Measurements from ENCODE around the gene MAP3K5. TPM values are rescaled to one million over a fixed set of nuclear protein-coding genes. Genes with fewer than 3 reads are reported as not detected.

MAP3K5 gene
- total RNA-seq, 4 donors from 2014 or later: 16.2 to 52.7 (median 34.8) TPM

DNA sequence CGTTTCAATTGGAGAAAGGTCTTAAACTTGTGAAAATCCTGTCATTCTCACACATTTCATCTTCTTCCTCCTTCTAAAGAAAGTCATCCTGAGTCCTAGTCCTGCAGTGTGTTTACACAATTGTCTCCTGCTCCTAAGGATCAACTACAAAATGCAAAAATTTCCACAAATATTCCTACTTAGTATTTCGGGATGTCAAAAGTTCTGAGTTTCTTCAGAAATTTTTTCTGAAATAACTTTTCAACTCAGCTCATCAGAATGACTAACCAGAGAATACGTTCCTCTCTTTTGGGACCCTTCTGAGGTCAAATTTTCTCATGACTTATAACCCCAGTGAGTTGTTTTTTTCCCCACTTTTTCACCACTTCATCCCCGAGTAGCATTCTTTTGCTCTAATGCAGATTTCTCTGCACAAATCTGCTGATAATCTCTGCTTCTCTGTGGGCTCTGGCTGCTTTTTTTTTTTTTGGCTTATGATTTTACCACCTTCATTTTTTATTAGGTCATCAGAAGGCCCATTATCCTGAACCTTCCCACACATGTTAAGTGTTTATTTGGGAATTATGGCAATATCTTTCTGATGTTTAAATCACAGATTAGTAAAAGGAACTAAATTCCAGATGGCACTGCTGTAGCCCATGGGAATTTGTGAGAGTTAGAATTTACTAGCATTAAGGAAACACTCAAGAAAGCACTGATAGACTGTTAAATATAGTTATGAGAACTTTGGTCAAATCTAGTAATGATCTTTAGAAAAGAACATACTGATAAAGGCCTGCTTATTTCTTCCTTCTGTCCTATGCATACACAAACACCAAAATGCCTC lies 41.4 kb downstream of the MAP3K5 start:
- H3K4me1 ChIP-seq: peaks cover 21 to 34% (median 31%) of the 10 kb centered on the region in 4 donors
- peak overlapping the region; percentile 62 to 79 (median 76) for H3K27ac ChIP-seq
- WGBS, 2 donors (ENCODE audit: low coverage in 1 of 2): 51 to 64% methylated on average over 4 of the region's 4 CpGs
- no peaks in the 10 kb centered on the region for H3K9me3 ChIP-seq
- DNase-seq: no peak
- in situ Hi-C loops (cut with MboI; ENCODE audit: low pct_ligation_motif_present in 1 of 4, low pct_unique_long_range_greater_than_20kb in 1 of 4, low sequenced_read_pairs in 3 of 4) (no loop called here), intact Hi-C loops (cut with DNase I; ENCODE audit: low total_unique reads) (no loop called here)
- TF ChIP-seq, protein P1, sequence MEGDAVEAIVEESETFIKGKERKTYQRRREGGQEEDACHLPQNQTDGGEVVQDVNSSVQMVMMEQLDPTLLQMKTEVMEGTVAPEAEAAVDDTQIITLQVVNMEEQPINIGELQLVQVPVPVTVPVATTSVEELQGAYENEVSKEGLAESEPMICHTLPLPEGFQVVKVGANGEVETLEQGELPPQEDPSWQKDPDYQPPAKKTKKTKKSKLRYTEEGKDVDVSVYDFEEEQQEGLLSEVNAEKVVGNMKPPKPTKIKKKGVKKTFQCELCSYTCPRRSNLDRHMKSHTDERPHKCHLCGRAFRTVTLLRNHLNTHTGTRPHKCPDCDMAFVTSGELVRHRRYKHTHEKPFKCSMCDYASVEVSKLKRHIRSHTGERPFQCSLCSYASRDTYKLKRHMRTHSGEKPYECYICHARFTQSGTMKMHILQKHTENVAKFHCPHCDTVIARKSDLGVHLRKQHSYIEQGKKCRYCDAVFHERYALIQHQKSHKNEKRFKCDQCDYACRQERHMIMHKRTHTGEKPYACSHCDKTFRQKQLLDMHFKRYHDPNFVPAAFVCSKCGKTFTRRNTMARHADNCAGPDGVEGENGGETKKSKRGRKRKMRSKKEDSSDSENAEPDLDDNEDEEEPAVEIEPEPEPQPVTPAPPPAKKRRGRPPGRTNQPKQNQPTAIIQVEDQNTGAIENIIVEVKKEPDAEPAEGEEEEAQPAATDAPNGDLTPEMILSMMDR (IDR thresholded peaks at IDR 0.05): no peak
- H3K27me3 ChIP-seq: no peaks in the 10 kb centered on the region
- peak overlapping the region in 2 of 4 donors; percentile 12 to 33 for H3K4me3 ChIP-seq
- H3K36me3 ChIP-seq: no peaks in the 10 kb centered on the region

DNA sequence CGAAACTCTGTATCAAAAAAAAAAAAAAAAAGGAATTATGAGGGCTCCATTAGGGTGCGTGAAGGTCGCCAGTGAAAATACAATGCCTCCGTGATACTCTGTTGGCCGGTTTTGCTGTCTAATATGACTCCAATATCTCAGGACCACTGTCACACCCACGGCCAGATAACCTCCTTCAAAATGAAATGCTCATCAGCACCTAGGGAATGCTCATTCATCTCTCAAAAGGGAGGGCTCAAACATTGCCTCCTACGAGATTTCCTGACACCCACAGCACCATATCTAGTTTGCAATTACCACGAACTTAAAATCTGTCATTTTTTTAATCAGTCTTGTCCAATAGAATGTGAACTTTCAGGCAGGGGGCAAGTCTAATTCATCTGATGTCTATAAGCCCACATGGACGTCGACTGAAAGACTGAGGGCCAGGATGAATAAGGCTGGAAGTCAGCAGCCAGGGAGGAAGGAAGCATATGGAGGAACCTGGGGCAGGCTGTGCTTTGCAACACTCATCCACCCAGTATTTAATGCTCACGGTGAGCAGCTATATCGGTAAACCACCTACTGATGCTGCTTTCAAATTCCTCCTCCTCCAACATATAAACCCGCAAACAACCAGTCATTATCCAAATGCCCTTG lies 42.8 kb downstream of the MAP3K5 start:
- WGBS, 2 donors (ENCODE audit: low coverage in 1 of 2): 86 to 93% methylated on average over 7 to 13 of the region's 13 CpGs
- in situ Hi-C loops (cut with MboI; ENCODE audit: low pct_ligation_motif_present in 1 of 4, low pct_unique_long_range_greater_than_20kb in 1 of 4, low sequenced_read_pairs in 3 of 4) (no loop called here), intact Hi-C loops (cut with DNase I; ENCODE audit: low total_unique reads) (no loop called here)
- H3K4me3 ChIP-seq: no peak overlapping the region
- no peak for TF ChIP-seq EP300 (IDR thresholded peaks at IDR 0.05; ENCODE audit: low read depth)
- TF ChIP-seq, protein P1 (IDR thresholded peaks at IDR 0.05): no peak
- no peaks in the 10 kb centered on the region for H3K9me3 ChIP-seq
- no peak overlapping the region for H3K27ac ChIP-seq
- DNase-seq: no peak
- no peaks in the 10 kb centered on the region for H3K36me3 ChIP-seq
- H3K4me1 ChIP-seq: peaks cover 21 to 34% (median 31%) of the 10 kb centered on the region in 4 donors
- no peaks in the 10 kb centered on the region for H3K27me3 ChIP-seq

DNA sequence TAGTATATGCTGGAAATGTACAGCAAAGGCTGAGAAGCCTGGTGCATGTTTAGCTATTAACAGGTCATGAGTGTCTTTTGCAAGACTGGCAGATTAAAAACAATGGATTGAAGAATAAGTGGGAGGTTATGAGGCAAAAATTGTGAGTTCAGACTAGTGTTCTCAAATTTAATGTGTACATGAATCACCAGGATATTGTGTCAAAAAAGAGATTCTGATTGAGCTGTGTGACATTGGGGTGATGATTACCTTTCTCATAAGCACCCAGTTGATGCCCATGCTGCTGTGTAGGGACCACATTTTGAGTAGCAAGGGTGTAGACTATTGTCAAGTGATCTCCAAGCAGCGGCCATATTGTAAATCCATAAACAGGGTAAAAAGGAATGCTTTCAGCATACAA lies 44.8 kb downstream of the MAP3K5 start:
- in situ Hi-C loops (cut with MboI; ENCODE audit: low pct_ligation_motif_present in 1 of 4, low pct_unique_long_range_greater_than_20kb in 1 of 4, low sequenced_read_pairs in 3 of 4): no loop called here
- Histone ChIP-seq H3K27ac (no peak overlapping the region), H3K9me3 (no peaks in the 10 kb centered on the region), H3K4me3 (no peak overlapping the region), H3K27me3 (no peaks in the 10 kb centered on the region), H3K4me1 (peaks cover 15 to 29% (median 24%) of the 10 kb centered on the region in 4 donors), H3K36me3 (no peaks in the 10 kb centered on the region)
- DNase-seq: no peak
- WGBS, 2 donors (ENCODE audit: low coverage in 1 of 2): 92% methylated on average over 1 of the region's 1 CpG; no CpG with 5 or more reads in 1 of the 2 donors
- intact Hi-C loops (cut with DNase I; ENCODE audit: low total_unique reads): no loop called here
- TF ChIP-seq POLR2A (IDR thresholded peaks at IDR 0.05) (no peak), POLR2AphosphoS5 (IDR thresholded peaks at IDR 0.05) (no peak), EP300 (IDR thresholded peaks at IDR 0.05; ENCODE audit: low read depth) (no peak)
- TF ChIP-seq, protein P1 (IDR thresholded peaks at IDR 0.05): no peak

DNA sequence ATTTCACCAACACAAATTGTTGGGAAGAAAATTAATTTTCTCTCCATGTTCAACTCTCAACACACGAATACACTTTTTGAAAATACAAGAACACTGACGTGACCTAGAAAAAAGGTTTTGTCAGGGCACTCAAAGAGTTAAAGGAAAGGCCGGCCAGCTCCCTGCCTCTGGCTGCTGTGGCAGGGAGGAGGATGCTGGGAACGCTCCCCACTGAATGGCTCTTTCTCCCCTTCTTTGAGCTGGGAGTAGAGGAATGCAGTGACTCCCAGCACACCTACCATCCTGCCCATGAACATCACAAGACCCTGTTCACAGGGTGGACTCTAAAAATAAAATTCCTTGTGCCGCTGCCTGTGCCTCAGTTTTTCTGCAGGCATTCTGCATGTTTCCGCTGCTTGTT lies 47.0 kb downstream of the MAP3K5 start:
- H3K4me1 ChIP-seq: peaks cover 2 to 7% (median 5%) of the 10 kb centered on the region in 4 donors
- no peak overlapping the region for H3K27ac ChIP-seq
- H3K4me3 ChIP-seq: no peak overlapping the region
- no peaks in the 10 kb centered on the region for H3K9me3 ChIP-seq
- in situ Hi-C loops (cut with MboI; ENCODE audit: low pct_ligation_motif_present in 1 of 4, low pct_unique_long_range_greater_than_20kb in 1 of 4, low sequenced_read_pairs in 3 of 4) (no loop called here), intact Hi-C loops (cut with DNase I; ENCODE audit: low total_unique reads) (no loop called here)
- H3K36me3 ChIP-seq: no peaks in the 10 kb centered on the region
- DNase-seq: no peak
- 77 to 85% methylated on average over 5 to 6 of the region's 6 CpGs for WGBS, 2 donors (ENCODE audit: low coverage in 1 of 2)
- TF ChIP-seq, protein P1 (IDR thresholded peaks at IDR 0.05): no peak
- TF ChIP-seq POLR2A (IDR thresholded peaks at IDR 0.05) (no peak), POLR2AphosphoS5 (IDR thresholded peaks at IDR 0.05) (no peak), EP300 (IDR thresholded peaks at IDR 0.05; ENCODE audit: low read depth) (no peak)
- no peaks in the 10 kb centered on the region for H3K27me3 ChIP-seq
